ENCODE results near the gene EEPD1. TPM values are rescaled to one million over a fixed set of nuclear protein-coding genes. Genes with fewer than 3 reads are reported as not detected.

The EEPD1 gene
- total and polyA plus RNA-seq, 9 donors: 5.6 to 16.6 (median 11.5) TPM

- Histone ChIP-seq H3K4me3 (no peak overlapping the region), H3K4me1 (ENCODE audit: insufficient read depth) (peaks cover 31% of the 10 kb centered on the region), H3K9me3 (no peaks in the 10 kb centered on the region), H3K27ac (no peak overlapping the region), H3K27me3 (no peaks in the 10 kb centered on the region), H3K36me3 (no peaks in the 10 kb centered on the region)
- 26 to 29% (median 26%) methylated on average over 7 of the region's 7 CpGs for WGBS, 3 donors
- peak in 2 of 5 donors; percentile 38 to 62 for DNase-seq
- TF ChIP-seq EP300 (IDR thresholded peaks at IDR 0.05): no peak
- no peak for TF ChIP-seq POLR2A (IDR thresholded peaks at IDR 0.05)
- TF ChIP-seq CTCF (IDR thresholded peaks at IDR 0.05): no peak
- intact Hi-C loops (cut with DNase I): no loop called here
These were observed 125.6 kb downstream of the EEPD1 start for GRCh38 chr7:36278620-36279172.

DNA sequence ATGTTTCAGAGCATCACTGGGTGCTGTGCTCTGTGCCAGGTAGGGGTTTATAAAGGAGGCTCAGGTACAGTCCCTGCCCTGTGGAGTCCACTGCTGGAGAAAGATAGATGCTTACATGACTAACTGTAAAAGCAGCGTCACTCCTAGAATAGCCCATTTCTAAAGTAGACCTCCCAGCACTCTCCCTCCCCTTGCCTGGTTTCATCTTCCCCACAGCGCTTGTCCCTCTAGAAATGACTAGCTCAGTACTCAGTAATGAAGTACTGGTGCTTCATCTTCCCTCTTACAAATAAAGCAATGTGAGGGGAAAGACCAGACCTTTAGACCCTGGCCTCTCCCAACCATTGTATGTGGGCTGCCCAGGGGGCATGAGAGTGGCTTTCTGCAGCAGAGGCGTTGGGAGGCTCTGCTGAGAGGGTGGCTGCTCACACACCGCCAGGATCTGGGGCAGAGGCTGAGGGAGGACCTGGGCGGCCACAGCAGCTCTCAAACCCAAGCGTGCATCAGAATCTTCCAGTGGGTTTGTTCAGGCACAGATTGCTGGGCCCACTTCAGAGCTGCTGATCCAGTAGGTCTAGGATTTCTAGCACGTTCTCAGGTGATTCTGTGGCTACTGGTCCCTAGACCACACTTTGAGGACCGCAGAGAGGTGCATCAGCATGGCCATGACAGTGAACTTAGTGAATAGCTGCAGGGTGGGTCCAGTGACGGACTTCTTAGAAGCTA lies 126.3 kb downstream of the EEPD1 start:
- no peaks in the 10 kb centered on the region for H3K27me3 ChIP-seq
- no peak overlapping the region for H3K27ac ChIP-seq
- H3K36me3 ChIP-seq: no peaks in the 10 kb centered on the region
- no peak for TF ChIP-seq POLR2A (IDR thresholded peaks at IDR 0.05)
- TF ChIP-seq CTCF (IDR thresholded peaks at IDR 0.05): no peak
- no peak for TF ChIP-seq EP300 (IDR thresholded peaks at IDR 0.05)
- no peak for DNase-seq
- intact Hi-C loops (cut with DNase I): no loop called here
- peaks cover 31% of the 10 kb centered on the region for H3K4me1 ChIP-seq (ENCODE audit: insufficient read depth)
- no peak overlapping the region for H3K4me3 ChIP-seq
- WGBS, 3 donors: 90 to 94% (median 91%) methylated on average over 9 of the region's 9 CpGs
- no peaks in the 10 kb centered on the region for H3K9me3 ChIP-seq

DNA sequence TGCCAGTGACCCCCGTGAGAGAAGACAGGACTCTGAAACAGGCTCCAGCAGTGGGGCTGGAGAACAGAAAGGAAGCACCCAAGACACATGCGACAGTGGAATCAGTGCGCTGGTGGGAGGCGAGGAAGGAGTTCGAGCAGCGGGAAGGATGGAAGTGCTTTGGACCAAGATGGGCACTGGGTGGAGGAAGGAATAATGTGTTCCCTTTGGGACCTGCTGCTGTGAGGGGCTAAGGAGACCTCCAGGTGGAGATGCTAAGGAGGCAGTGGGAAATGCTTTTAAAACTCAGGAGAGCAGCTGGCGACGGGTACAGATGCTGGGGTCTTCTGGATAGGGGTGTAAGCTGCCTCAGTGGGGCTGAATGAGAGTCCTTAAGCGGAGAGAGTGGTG lies 126.9 kb downstream of the EEPD1 start:
- H3K36me3 ChIP-seq: no peaks in the 10 kb centered on the region
- intact Hi-C loops (cut with DNase I): loop anchor here in 1 of 4 donors (10.0 kb wide), 1 partner anchor 125 kb away; the partner anchor contains the start of gene EEPD1
- peak overlapping the region; percentile 5 to 66 for H3K27ac ChIP-seq
- TF ChIP-seq POLR2A (IDR thresholded peaks at IDR 0.05): no peak
- TF ChIP-seq CTCF (IDR thresholded peaks at IDR 0.05): no peak
- no peak for TF ChIP-seq EP300 (IDR thresholded peaks at IDR 0.05)
- no peak for DNase-seq
- peaks cover 31% of the 10 kb centered on the region for H3K4me1 ChIP-seq (ENCODE audit: insufficient read depth)
- WGBS, 3 donors: 84 to 98% (median 97%) methylated on average over 9 of the region's 9 CpGs
- no peaks in the 10 kb centered on the region for H3K27me3 ChIP-seq
- no peak overlapping the region for H3K4me3 ChIP-seq
- H3K9me3 ChIP-seq: no peaks in the 10 kb centered on the region

- peak; percentile 65 to 78 (median 73) for DNase-seq
- WGBS, 3 donors: 9 to 14% (median 9%) methylated on average over 18 of the region's 18 CpGs
- Histone ChIP-seq H3K27ac (peak overlapping the region in 1 of 2 donors; percentile 66), H3K27me3 (no peaks in the 10 kb centered on the region), H3K4me1 (ENCODE audit: insufficient read depth) (peaks cover 34% of the 10 kb centered on the region), H3K9me3 (no peaks in the 10 kb centered on the region), H3K36me3 (no peaks in the 10 kb centered on the region), H3K4me3 (no peak overlapping the region)
- TF ChIP-seq POLR2A (IDR thresholded peaks at IDR 0.05): no peak
- TF ChIP-seq CTCF (IDR thresholded peaks at IDR 0.05): peak in 1 of 3 donors; percentile 21
- TF ChIP-seq EP300 (IDR thresholded peaks at IDR 0.05): no peak
- intact Hi-C loops (cut with DNase I): loop anchor here in 1 of 4 donors (10.0 kb wide), 1 partner anchor 126 kb away; the partner anchor contains the start of gene EEPD1
These were observed 128.1 kb downstream of the EEPD1 start for GRCh38 chr7:36280840-36281812.

Data from ovary (tissue), 9 donors.